Common myeloid progenitor, CD34-positive (primary cell): ENCODE data around the gene NEDD9.

Experiments
- CTCF ChIA-PET: fragments of 350-600 bp; sonication (Branson Sonifier 250); formaldehyde crosslinking; loops from one replicate; lab custom pipeline; 2021; ENCODE audit warnings: antibody characterized with exemption; lab: Charles Lee
- POLR2A ChIA-PET: fragments of 350-600 bp; sonication (Branson Sonifier 250); formaldehyde crosslinking; loops from one replicate; lab custom pipeline; 2021; ENCODE audit warnings: antibody characterized with exemption; lab: Charles Lee
- DNase-seq, 3 donors: peaks; one replicate each; pipeline versions ENCODE4 v3.0.0 to v3.0.0-alpha.2; 2013
- H3K27ac ChIP-seq, 2 experiments: 1 replicate in 1 of 2; 2 replicates in 1 of 2; pipeline ENCODE4 v1.7.0; 2013; ENCODE audit warnings: inconsistent platforms in 2 of 2, low read length in 2 of 2, mild to moderate bottlenecking in 2 of 2, low read depth in 1 of 2, moderate library complexity in 1 of 2; ENCODE audit not compliant: severe bottlenecking in 2 of 2, insufficient read depth in 1 of 2, poor library complexity in 1 of 2
- H3K27me3 ChIP-seq, 5 experiments: replicated peaks in 2 of 5; 1 replicate in 3 of 5; 2 replicates in 2 of 5; pipeline versions ENCODE4 v1.6.1 to v1.7.0; 2013; ENCODE audit warnings: low read length in 4 of 5, mild to moderate bottlenecking in 2 of 5, moderate library complexity in 2 of 5, inconsistent platforms in 1 of 5; ENCODE audit not compliant: insufficient read depth in 5 of 5, control insufficient read depth in 4 of 5
- H3K36me3 ChIP-seq, 4 experiments: 1 replicate in 2 of 4; 2 replicates in 2 of 4; pipeline versions ENCODE4 v1.6.1 to v1.7.0; 2013; ENCODE audit warnings: low read length in 3 of 4, control low read depth in 1 of 4, mild to moderate bottlenecking in 1 of 4; ENCODE audit not compliant: control insufficient read depth in 4 of 4, insufficient read depth in 4 of 4
- H3K4me1 ChIP-seq, 4 experiments: 1 replicate in 3 of 4; 2 replicates in 1 of 4; pipeline versions ENCODE4 v1.6.1 to v1.7.1; 2013; ENCODE audit warnings: low read length in 3 of 4, mild to moderate bottlenecking in 3 of 4, control low read depth in 1 of 4, inconsistent platforms in 1 of 4, moderate library complexity in 1 of 4; ENCODE audit not compliant: control insufficient read depth in 4 of 4, insufficient read depth in 4 of 4; ENCODE audit errors: control extremely low read depth in 1 of 4
- H3K4me3 ChIP-seq, 7 experiments: 1 replicate in 4 of 7; 2 replicates in 3 of 7; pipeline versions ENCODE4 v1.5.1 to v1.7.0; 2013; ENCODE audit warnings: mild to moderate bottlenecking in 7 of 7, low read length in 6 of 7, moderate library complexity in 6 of 7, inconsistent platforms in 2 of 7, low read depth in 2 of 7, control low read depth in 1 of 7; ENCODE audit not compliant: insufficient read depth in 4 of 7, control insufficient read depth in 1 of 7; ENCODE audit errors: extremely low read depth in 1 of 7
- H3K9me3 ChIP-seq, 5 experiments: 1 replicate in 4 of 5; 2 replicates in 1 of 5; pipeline versions ENCODE4 v1.6.1 to v1.7.1; 2013; ENCODE audit warnings: low read length in 4 of 5, mild to moderate bottlenecking in 2 of 5, inconsistent platforms in 1 of 5, low read depth in 1 of 5, moderate library complexity in 1 of 5; ENCODE audit not compliant: control insufficient read depth in 4 of 5, insufficient read depth in 2 of 5; ENCODE audit errors: control extremely low read depth in 1 of 5
- WGBS: methylation state at CpG from one replicate; pipeline ENCODE4 v1.1.5; 2013; ENCODE audit not compliant: insufficient coverage; 5-methylcytosine and 5-hydroxymethylcytosine counted together

NEDD9 gene

GRCh38 chr6:11143394-11144371 is 88.8 kb downstream of the NEDD9 start:
- WGBS, result 86% methylated on average over 7 of the region's 10 CpGs
- no peaks in the 10 kb centered on the region for H3K9me3 ChIP-seq
- POLR2A ChIA-PET, result no interaction called here
- peak; percentile 39 to 80 (median 76) for DNase-seq
- H3K27ac ChIP-seq, result no peak overlapping the region
- H3K4me3 ChIP-seq, result no peak overlapping the region
- H3K27me3 ChIP-seq, result no peaks in the 10 kb centered on the region
- CTCF ChIA-PET, result interaction anchor here (0.7 to 7.9 kb wide), 13 partner anchors 11 to 432 kb away, joined by 3 to 89 read pairs (median 4); no protein-coding TSS in a partner anchor
- H3K36me3 ChIP-seq, result no peaks in the 10 kb centered on the region
- peaks cover 0 to 5% (median 1%) of the 10 kb centered on the region in 4 experiments for H3K4me1 ChIP-seq

GRCh38 chr6:11142296-11143027 is 90.0 kb downstream of the NEDD9 start:
- no peak overlapping the region for H3K27ac ChIP-seq
- 100% methylated on average over 4 of the region's 8 CpGs for WGBS
- DNase-seq, result no peak
- no peaks in the 10 kb centered on the region for H3K9me3 ChIP-seq
- CTCF ChIA-PET, result interaction anchor here (0.8 to 7.9 kb wide), 6 partner anchors 11 to 433 kb away, joined by 3 to 89 read pairs (median 4); no protein-coding TSS in a partner anchor
- no peaks in the 10 kb centered on the region for H3K36me3 ChIP-seq
- H3K4me1 ChIP-seq, result peaks cover 0 to 5% (median 1%) of the 10 kb centered on the region in 4 experiments
- POLR2A ChIA-PET, result no interaction called here
- H3K4me3 ChIP-seq, result no peak overlapping the region
- H3K27me3 ChIP-seq, result no peaks in the 10 kb centered on the region

GRCh38 chr6:11141295-11141694 is 91.2 kb downstream of the NEDD9 start:
- DNase-seq, result no peak
- ChIA-PET CTCF (no interaction called here), POLR2A (no interaction called here)
- Histone ChIP-seq H3K4me3 (no peak overlapping the region), H3K9me3 (no peaks in the 10 kb centered on the region), H3K27ac (no peak overlapping the region), H3K27me3 (no peaks in the 10 kb centered on the region), H3K36me3 (no peaks in the 10 kb centered on the region), H3K4me1 (peaks cover 0 to 5% (median 1%) of the 10 kb centered on the region in 4 experiments)
- 83% methylated on average over 1 of the region's 3 CpGs for WGBS

GRCh38 chr6:11140056-11140455 is 92.4 kb downstream of the NEDD9 start:
- WGBS, result 95% methylated on average over 3 of the region's 3 CpGs
- Histone ChIP-seq H3K36me3 (peaks cover 4 to 11% (median 6%) of the 10 kb centered on the region in 4 experiments), H3K27ac (no peak overlapping the region), H3K4me1 (peaks cover 0 to 5% (median 1%) of the 10 kb centered on the region in 4 experiments), H3K4me3 (no peak overlapping the region), H3K9me3 (no peaks in the 10 kb centered on the region), H3K27me3 (no peaks in the 10 kb centered on the region)
- CTCF ChIA-PET, result interaction anchor here (2.1 kb wide), 1 partner anchor 22 kb away, joined by 4 read pairs; no protein-coding TSS in a partner anchor
- no peak for DNase-seq
- POLR2A ChIA-PET, result no interaction called here

- no peak overlapping the region for H3K4me3 ChIP-seq
- POLR2A ChIA-PET, result interaction anchor here (0.8 kb wide), 1 partner anchor 160 kb away, joined by 3 read pairs; no protein-coding TSS in a partner anchor
- H3K9me3 ChIP-seq, result no peaks in the 10 kb centered on the region
- no peak overlapping the region for H3K27ac ChIP-seq
- peaks cover 0 to 5% (median 0%) of the 10 kb centered on the region in 4 experiments for H3K4me1 ChIP-seq
- CTCF ChIA-PET, result interaction anchor here (2.1 kb wide), 1 partner anchor 21 kb away, joined by 4 read pairs; no protein-coding TSS in a partner anchor
- 100% methylated on average over 3 of the region's 3 CpGs for WGBS
- peaks cover 7 to 17% (median 9%) of the 10 kb centered on the region in 4 experiments for H3K36me3 ChIP-seq
- H3K27me3 ChIP-seq, result no peaks in the 10 kb centered on the region
- DNase-seq, result peak in 1 of 3 donors; percentile 11
Measured at GRCh38 chr6:11139051-11139960, 93.2 kb downstream of the NEDD9 start.

GRCh38 chr6:11136809-11137208 is 95.7 kb downstream of the NEDD9 start:
- ChIA-PET CTCF (interaction anchor here (0.9 to 2.9 kb wide), 2 partner anchors 9 to 359 kb away, joined by 3 to 14 read pairs; no protein-coding TSS in a partner anchor), POLR2A (no interaction called here)
- Histone ChIP-seq H3K4me1 (no peaks in the 10 kb centered on the region), H3K4me3 (no peak overlapping the region), H3K27me3 (no peaks in the 10 kb centered on the region), H3K27ac (no peak overlapping the region), H3K36me3 (peaks cover 8 to 17% (median 9%) of the 10 kb centered on the region in 4 experiments), H3K9me3 (no peaks in the 10 kb centered on the region)
- DNase-seq, result no peak
